GM18505 (cell line): ENCODE data around the gene LGALS3.

Experiments
- ATAC-seq: cut with Tn5 transposase; IDR thresholded peaks from one replicate; pipeline ENCODE4 v1.9.1; 2021; ENCODE audit not compliant: unreplicated experiment
- POLR2A ChIP-seq: IDR thresholded peaks from 4 replicates; pipeline ENCODE4 v1.6.1; 2011; ENCODE audit warnings: borderline replicate concordance; ENCODE audit not compliant: insufficient read depth, insufficient read length; ENCODE audit errors: extremely low read depth

LGALS3 gene

GRCh38 chr14:55151601-55152000 lies 22.5 kb downstream of the LGALS3 start:
- ATAC-seq, result no peak
- no peak for TF ChIP-seq POLR2A

DNA sequence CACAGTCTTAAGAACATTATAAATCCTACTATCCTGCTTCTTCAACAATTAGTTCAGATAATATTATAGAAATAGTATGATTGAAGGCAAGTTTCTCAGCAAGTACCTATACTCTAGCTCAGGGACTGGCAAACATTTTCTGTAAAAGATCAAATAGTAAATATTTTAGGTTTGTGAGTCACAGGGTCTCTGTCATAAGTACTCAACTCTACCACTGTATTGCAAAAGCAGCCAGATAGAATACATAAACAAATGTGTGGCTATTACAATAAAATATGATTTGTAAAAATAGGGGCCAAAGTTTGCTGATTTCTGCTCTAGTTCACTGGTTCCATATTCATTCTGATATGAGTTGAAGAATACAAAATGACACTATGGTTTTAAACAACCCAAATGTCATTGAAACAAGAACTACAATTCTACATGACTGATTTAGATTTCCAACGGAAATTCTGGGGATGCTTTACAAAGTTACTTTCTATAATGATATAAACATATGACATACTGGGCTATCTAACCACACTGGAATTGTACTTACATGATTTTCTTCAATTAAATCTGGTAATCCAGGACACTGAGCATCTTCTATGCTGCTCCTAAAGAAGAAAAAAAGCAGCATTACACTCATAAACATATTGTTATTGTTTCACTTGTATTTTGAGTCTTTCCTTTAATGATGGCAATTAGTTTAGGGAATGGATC lies 23.2 kb downstream of the LGALS3 start:
- no peak for ATAC-seq
- TF ChIP-seq POLR2A, result no peak

- TF ChIP-seq POLR2A, result no peak
Measured at GRCh38 chr14:55153951-55154350, 24.9 kb downstream of the LGALS3 start.

GRCh38 chr14:55157080-55157479 lies 28.0 kb downstream of the LGALS3 start:
- no peak for ATAC-seq
- no peak for TF ChIP-seq POLR2A

More at GRCh38 chr14:55153951-55154350, 24.9 kb downstream of the LGALS3 start:
- ATAC-seq, result no peak

- no peak for TF ChIP-seq POLR2A
- ATAC-seq, result no peak
Measured at GRCh38 chr14:55158412-55158811, 29.4 kb downstream of the LGALS3 start.

- no peak for TF ChIP-seq POLR2A
- no peak for ATAC-seq
Measured at GRCh38 chr14:55160989-55161388, 31.9 kb downstream of the LGALS3 start.

DNA sequence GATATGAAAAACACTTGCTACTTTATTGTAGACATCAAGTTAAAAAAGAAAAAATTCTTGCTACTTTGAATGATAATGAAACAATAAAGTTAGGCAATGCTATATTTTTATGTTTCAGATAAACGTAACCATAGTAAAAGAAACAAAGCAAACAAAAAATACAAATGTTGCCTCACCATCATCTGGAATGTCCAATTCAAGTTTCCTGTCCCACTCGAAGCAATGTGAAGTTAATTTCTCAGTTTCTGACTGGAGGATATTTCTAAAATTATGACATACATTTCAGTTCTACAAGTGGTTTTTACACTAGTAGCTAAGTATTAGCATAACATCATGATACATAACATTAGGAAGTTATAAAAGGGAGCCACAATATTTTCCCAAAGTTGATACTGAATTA lies 41.5 kb downstream of the LGALS3 start:
- no peak for TF ChIP-seq POLR2A
- ATAC-seq, result no peak

DNA sequence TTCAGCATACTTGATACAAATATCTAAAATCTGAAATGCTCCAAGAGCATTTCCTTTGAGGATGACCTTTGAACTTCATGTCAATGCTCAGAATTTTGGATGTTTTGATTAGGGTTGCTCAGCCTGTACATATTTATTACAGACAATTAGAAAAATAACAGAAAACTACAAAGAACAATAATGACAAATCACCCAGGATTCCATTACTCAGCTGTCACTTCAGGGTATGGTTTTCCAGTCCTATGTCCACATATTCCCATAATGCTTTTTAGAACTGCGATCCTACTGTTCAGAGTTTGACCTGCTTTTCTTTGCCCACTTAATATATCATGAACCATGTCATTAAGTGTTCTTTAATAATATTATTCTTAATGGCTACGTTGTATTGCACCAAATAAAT lies 51.0 kb downstream of the LGALS3 start:
- TF ChIP-seq POLR2A, result no peak
- no peak for ATAC-seq

- peak; percentile 91 for ATAC-seq
- no peak for TF ChIP-seq POLR2A
Measured at GRCh38 chr14:55180434-55180833, 51.4 kb downstream of the LGALS3 start.

- TF ChIP-seq POLR2A, result no peak
- ATAC-seq, result no peak
Measured at GRCh38 chr14:55188686-55189295, 59.7 kb downstream of the LGALS3 start.

GRCh38 chr14:55190906-55191202 lies 61.8 kb downstream of the LGALS3 start:
- no peak for TF ChIP-seq POLR2A
- ATAC-seq, result no peak

- peak; percentile 68 for TF ChIP-seq POLR2A
- peak; percentile 98 for ATAC-seq
Measured at GRCh38 chr14:55191203-55192053, 62.4 kb downstream of the LGALS3 start, which contains the start of gene DLGAP5. Gene DLGAP5 (minus strand): TSS chr14:55191585. CDS start chr14:55189179, 2,406 bp downstream.

DNA sequence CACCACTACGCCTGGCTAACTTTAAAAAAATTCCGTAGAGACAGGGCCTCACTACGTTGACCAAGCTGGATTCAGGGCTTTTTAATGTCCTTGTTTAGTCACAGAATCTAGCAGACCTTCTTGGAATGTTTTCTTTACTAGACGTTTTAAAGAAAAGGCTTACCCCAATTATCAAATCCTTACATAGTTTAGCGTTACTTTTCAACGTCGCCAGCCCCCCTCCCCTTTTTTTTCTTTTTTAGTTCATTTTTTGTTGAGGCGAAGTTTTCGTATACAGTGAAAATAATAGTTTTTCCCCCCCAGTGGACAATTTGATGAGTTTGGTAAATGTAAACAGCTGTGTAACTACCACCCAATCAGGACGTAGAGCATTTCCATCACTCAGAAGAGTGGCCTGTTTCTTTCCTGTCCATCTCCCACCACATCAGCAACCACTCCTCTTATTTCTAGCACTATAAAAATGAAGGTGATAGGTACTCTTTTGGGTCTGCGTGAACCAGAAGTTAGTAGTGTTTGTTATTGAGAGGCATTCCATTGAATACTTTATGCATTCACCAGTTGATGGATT lies 63.1 kb downstream of the LGALS3 start:
- no peak for TF ChIP-seq POLR2A
- ATAC-seq, result no peak

GRCh38 chr14:55194656-55195355 lies 65.8 kb downstream of the LGALS3 start:
- ATAC-seq, result no peak
- TF ChIP-seq POLR2A, result no peak
